Measurements from ENCODE around the gene FBXO40. TPM values are rescaled to one million over a fixed set of nuclear protein-coding genes. Genes with fewer than 3 reads are reported as not detected.

FBXO40 gene
- polyA plus RNA-seq, 1 experiment: not detected

GRCh38 chr3:121645054-121645453, 51.9 kb downstream of the FBXO40 start:
- POLR2A ChIA-PET: no interaction called here
- Histone ChIP-seq H3K27me3 (ENCODE audit: control insufficient read depth, insufficient read depth, low read length) (no peaks in the 10 kb centered on the region), H3K27ac (ENCODE audit: low read depth, low read length) (no peak overlapping the region), H3K4me3 (ENCODE audit: low read depth, low read length) (no peak overlapping the region), H3K9me3 (ENCODE audit: control insufficient read depth, insufficient read depth, low read length) (no peaks in the 10 kb centered on the region)
- CTCF ChIA-PET: no interaction called here
- no peak for TF ChIP-seq CTCF (IDR thresholded peaks at IDR 0.05; ENCODE audit: low read depth, low read length)
- DNase-seq (ENCODE audit: low read depth, low spot score): no peak

GRCh38 chr3:121648219-121648958, 55.2 kb downstream of the FBXO40 start:
- H3K9me3 ChIP-seq (ENCODE audit: control insufficient read depth, insufficient read depth, low read length): no peaks in the 10 kb centered on the region
- TF ChIP-seq CTCF (IDR thresholded peaks at IDR 0.05; ENCODE audit: low read depth, low read length): no peak
- no peaks in the 10 kb centered on the region for H3K27me3 ChIP-seq (ENCODE audit: control insufficient read depth, insufficient read depth, low read length)
- H3K4me3 ChIP-seq (ENCODE audit: low read depth, low read length): no peak overlapping the region
- DNase-seq (ENCODE audit: low read depth, low spot score): no peak
- POLR2A ChIA-PET: no interaction called here
- H3K27ac ChIP-seq (ENCODE audit: low read depth, low read length): no peak overlapping the region
- CTCF ChIA-PET: no interaction called here

GRCh38 chr3:121649645-121650044, 56.5 kb downstream of the FBXO40 start:
- DNase-seq (ENCODE audit: low read depth, low spot score): no peak
- H3K27me3 ChIP-seq (ENCODE audit: control insufficient read depth, insufficient read depth, low read length): no peaks in the 10 kb centered on the region
- ChIA-PET CTCF (no interaction called here), POLR2A (no interaction called here)
- no peak overlapping the region for H3K27ac ChIP-seq (ENCODE audit: low read depth, low read length)
- TF ChIP-seq CTCF (IDR thresholded peaks at IDR 0.05; ENCODE audit: low read depth, low read length): no peak
- no peaks in the 10 kb centered on the region for H3K9me3 ChIP-seq (ENCODE audit: control insufficient read depth, insufficient read depth, low read length)
- no peak overlapping the region for H3K4me3 ChIP-seq (ENCODE audit: low read depth, low read length)

GRCh38 chr3:121651684-121652083, 58.5 kb downstream of the FBXO40 start:
- POLR2A ChIA-PET: no interaction called here

More at GRCh38 chr3:121651684-121652083, 58.5 kb downstream of the FBXO40 start:
- DNase-seq (ENCODE audit: low read depth, low spot score): no peak
- Histone ChIP-seq H3K27me3 (ENCODE audit: control insufficient read depth, insufficient read depth, low read length) (no peaks in the 10 kb centered on the region), H3K4me3 (ENCODE audit: low read depth, low read length) (no peak overlapping the region), H3K27ac (ENCODE audit: low read depth, low read length) (no peak overlapping the region), H3K9me3 (ENCODE audit: control insufficient read depth, insufficient read depth, low read length) (no peaks in the 10 kb centered on the region)
- CTCF ChIA-PET: no interaction called here
- TF ChIP-seq CTCF (IDR thresholded peaks at IDR 0.05; ENCODE audit: low read depth, low read length): no peak

All from AG04450 (cell line).